ENCODE measurements around the gene ANXA10.
"Not testable (repeated sequence)": the region's sequence is repeated elsewhere in the genome, so short reads cannot be mapped to it uniquely, and the experiment has no call there.

ANXA10 gene

GRCh38 chr4:168119100-168119499, 26.8 kb downstream of the ANXA10 start:
- no peak for DNase-seq (ENCODE audit: low read depth, low spot score)

- DNase-seq (ENCODE audit: low read depth, low spot score): no peak
These were observed 27.6 kb downstream of the ANXA10 start for GRCh38 chr4:168119890-168120289.

GRCh38 chr4:168120811-168121210, 28.5 kb downstream of the ANXA10 start:
- DNase-seq (ENCODE audit: low read depth, low spot score): no peak

- no peak for DNase-seq (ENCODE audit: low read depth, low spot score)
These were observed 31.8 kb downstream of the ANXA10 start for GRCh38 chr4:168124008-168124641.

- no peak for DNase-seq (ENCODE audit: low read depth, low spot score)
These were observed 34.6 kb downstream of the ANXA10 start for GRCh38 chr4:168126952-168127351.

- no peak for DNase-seq (ENCODE audit: low read depth, low spot score)
These were observed 36.3 kb downstream of the ANXA10 start for GRCh38 chr4:168128601-168129000.

- no peak for DNase-seq (ENCODE audit: low read depth, low spot score)
These were observed 36.9 kb downstream of the ANXA10 start for GRCh38 chr4:168129046-168129772.

GRCh38 chr4:168129802-168130201, 37.5 kb downstream of the ANXA10 start:
- DNase-seq (ENCODE audit: low read depth, low spot score): no peak

- no peak for DNase-seq (ENCODE audit: low read depth, low spot score)
These were observed 38.9 kb downstream of the ANXA10 start for GRCh38 chr4:168131196-168131595.

- DNase-seq (ENCODE audit: low read depth, low spot score): no peak
These were observed 42.3 kb downstream of the ANXA10 start for GRCh38 chr4:168134651-168135050.

- not testable (repeated sequence) for DNase-seq (ENCODE audit: low read depth, low spot score)
These were observed 43.5 kb downstream of the ANXA10 start for GRCh38 chr4:168135860-168136259.

GRCh38 chr4:168137695-168138094, 45.4 kb downstream of the ANXA10 start:
- DNase-seq (ENCODE audit: low read depth, low spot score): not testable (repeated sequence)

GRCh38 chr4:168138143-168138542, 45.8 kb downstream of the ANXA10 start:
- no peak for DNase-seq (ENCODE audit: low read depth, low spot score)

GRCh38 chr4:168139336-168139735, 47.0 kb downstream of the ANXA10 start:
- DNase-seq (ENCODE audit: low read depth, low spot score): no peak

- DNase-seq (ENCODE audit: low read depth, low spot score): no peak
These were observed 49.4 kb downstream of the ANXA10 start for GRCh38 chr4:168141733-168142132.

- no peak for DNase-seq (ENCODE audit: low read depth, low spot score)
These were observed 51.3 kb downstream of the ANXA10 start for GRCh38 chr4:168143601-168144000.

- DNase-seq (ENCODE audit: low read depth, low spot score): no peak
These were observed 58.2 kb downstream of the ANXA10 start for GRCh38 chr4:168150420-168151050.

GRCh38 chr4:168151327-168151726, 59.0 kb downstream of the ANXA10 start:
- DNase-seq (ENCODE audit: low read depth, low spot score): no peak

- DNase-seq (ENCODE audit: low read depth, low spot score): no peak
These were observed 60.6 kb downstream of the ANXA10 start for GRCh38 chr4:168152837-168153500.

GRCh38 chr4:168153596-168154440, 61.5 kb downstream of the ANXA10 start:
- DNase-seq (ENCODE audit: low read depth, low spot score): peak; percentile 19

GRCh38 chr4:168154546-168155277, 62.4 kb downstream of the ANXA10 start:
- no peak for DNase-seq (ENCODE audit: low read depth, low spot score)
